HFF-Myc (cell line): ENCODE results near the gene PTPRN2.

ENCODE experiments used
- DNase-seq: peaks from one replicate; pipeline ENCODE4 v3.0.0-alpha.2; 2011; ENCODE audit warnings: low read depth; ENCODE audit errors: extremely low read depth
- H3K4me3 ChIP-seq: replicated peaks from 2 replicates; pipeline ENCODE4 v1.5.1; 2011; ENCODE audit warnings: low read depth, mild to moderate bottlenecking, control low read depth, low read length
- TF ChIP-seq, protein P1 (sequence below): IDR thresholded peaks from 2 replicates; pipeline ENCODE4 v1.5.1; 2012; ENCODE audit warnings: mild to moderate bottlenecking, low read depth, low read length, control low read depth; ENCODE audit errors: missing control alignments

Gene PTPRN2

DNA sequence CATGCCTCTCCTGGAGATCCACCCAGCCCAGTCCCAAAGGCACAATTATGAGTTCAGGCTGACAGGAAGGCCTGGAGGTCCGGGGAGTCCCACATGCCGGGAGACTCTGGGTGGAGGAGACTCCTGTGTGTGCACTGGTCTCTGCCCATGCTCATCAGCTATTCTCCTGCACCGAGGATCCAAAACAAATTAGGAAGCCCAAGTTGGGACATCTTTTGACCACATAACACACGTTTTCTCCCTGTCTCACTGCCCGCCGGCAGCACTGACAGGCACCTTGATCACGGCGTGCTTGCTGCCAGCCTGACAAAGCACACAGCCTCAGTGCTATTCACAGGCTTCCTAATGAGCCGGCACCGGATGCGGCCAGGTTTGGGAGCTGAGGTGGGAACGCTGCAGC, 412.7 kb downstream of the PTPRN2 start:
- no peak for DNase-seq
- H3K4me3 ChIP-seq, result no peak overlapping the region
- TF ChIP-seq, protein P1, sequence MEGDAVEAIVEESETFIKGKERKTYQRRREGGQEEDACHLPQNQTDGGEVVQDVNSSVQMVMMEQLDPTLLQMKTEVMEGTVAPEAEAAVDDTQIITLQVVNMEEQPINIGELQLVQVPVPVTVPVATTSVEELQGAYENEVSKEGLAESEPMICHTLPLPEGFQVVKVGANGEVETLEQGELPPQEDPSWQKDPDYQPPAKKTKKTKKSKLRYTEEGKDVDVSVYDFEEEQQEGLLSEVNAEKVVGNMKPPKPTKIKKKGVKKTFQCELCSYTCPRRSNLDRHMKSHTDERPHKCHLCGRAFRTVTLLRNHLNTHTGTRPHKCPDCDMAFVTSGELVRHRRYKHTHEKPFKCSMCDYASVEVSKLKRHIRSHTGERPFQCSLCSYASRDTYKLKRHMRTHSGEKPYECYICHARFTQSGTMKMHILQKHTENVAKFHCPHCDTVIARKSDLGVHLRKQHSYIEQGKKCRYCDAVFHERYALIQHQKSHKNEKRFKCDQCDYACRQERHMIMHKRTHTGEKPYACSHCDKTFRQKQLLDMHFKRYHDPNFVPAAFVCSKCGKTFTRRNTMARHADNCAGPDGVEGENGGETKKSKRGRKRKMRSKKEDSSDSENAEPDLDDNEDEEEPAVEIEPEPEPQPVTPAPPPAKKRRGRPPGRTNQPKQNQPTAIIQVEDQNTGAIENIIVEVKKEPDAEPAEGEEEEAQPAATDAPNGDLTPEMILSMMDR, result no peak

DNA sequence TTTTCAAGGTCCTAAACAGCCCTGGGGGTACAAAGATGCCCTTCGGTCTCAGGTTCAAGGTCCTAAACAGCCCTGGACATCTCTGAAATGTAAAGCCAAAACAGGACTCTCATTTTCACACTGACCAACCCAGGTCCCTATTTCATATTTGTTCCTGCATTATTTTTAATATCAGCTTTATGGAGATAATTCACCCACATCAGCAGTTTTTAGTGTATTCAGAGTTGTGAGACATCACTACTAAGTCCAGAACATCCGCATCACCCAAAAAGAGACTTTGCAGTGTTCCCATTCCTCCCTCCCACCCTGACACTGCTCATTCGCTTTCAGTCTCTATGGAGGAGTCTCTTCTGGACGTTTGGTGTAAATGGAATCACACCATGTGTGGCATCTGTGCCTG, 420.2 kb downstream of the PTPRN2 start:
- TF ChIP-seq, protein P1, result no peak
- no peak for DNase-seq
- no peak overlapping the region for H3K4me3 ChIP-seq

DNA sequence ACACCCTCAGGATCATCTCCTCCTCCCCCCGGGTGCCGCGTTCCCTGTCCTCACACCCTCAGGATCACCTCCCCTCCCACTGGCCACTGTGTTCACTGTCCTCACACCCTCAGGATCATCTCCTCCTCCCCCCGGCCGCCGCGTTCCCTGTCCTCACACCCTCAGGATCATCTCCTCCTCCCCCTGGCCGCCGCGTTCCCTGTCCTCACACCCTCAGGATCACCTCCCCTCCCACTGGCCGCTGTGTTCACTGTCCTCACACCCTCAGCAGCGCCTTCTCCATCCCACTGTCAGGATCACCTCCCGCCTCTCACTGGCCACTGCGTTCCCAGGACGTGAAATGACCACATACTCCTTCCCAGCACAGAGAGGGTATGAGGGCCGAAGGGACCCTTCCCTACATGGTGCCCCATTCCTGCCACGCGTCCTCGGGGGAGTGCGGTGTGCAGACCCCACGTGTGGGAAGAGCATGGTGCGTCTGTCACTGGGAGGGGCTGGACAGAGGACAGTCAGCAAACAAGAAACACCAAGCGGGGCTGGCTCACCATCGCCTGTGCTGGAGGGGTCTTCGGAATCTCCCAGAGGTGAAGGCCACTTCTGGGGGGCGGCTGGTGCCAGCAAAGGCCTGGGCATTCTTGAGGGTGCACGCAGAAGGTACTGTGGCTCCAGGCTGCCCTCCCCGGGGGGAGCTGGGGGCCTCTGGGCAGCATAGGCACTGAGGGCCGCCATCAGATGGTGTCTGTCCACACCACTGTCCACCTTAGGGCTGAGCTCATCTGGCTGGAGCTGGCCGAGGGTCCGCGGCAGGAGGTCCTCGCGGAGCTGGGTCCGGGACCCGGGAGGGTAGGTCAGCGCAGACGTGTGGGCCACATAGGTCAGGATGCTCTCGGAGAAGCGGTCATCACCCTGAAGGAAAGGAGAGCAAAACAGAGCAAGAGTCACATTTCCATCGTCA, 421.0 kb downstream of the PTPRN2 start:
- H3K4me3 ChIP-seq, result no peak overlapping the region
- no peak for DNase-seq
- TF ChIP-seq, protein P1, result no peak

DNA sequence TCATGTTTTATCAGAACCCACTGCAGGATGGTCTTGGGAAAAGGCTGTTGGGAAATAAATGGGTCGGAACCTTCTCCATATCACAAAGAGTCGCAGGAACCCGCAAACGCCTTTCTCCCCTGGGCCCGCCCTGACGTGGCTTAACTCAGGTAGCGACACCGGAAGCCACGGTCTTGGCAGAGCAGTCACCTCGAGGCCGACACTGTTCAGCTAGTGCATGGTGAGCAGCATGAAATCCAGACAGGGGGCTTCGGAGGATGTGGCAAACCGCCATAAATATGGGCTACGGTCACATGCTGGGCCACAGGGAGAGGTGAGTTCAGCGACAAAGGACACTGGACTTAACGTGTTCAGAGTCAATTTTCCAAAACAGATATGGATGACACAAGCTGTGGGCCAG, 421.9 kb downstream of the PTPRN2 start:
- no peak for DNase-seq
- TF ChIP-seq, protein P1, result no peak
- no peak overlapping the region for H3K4me3 ChIP-seq

DNA sequence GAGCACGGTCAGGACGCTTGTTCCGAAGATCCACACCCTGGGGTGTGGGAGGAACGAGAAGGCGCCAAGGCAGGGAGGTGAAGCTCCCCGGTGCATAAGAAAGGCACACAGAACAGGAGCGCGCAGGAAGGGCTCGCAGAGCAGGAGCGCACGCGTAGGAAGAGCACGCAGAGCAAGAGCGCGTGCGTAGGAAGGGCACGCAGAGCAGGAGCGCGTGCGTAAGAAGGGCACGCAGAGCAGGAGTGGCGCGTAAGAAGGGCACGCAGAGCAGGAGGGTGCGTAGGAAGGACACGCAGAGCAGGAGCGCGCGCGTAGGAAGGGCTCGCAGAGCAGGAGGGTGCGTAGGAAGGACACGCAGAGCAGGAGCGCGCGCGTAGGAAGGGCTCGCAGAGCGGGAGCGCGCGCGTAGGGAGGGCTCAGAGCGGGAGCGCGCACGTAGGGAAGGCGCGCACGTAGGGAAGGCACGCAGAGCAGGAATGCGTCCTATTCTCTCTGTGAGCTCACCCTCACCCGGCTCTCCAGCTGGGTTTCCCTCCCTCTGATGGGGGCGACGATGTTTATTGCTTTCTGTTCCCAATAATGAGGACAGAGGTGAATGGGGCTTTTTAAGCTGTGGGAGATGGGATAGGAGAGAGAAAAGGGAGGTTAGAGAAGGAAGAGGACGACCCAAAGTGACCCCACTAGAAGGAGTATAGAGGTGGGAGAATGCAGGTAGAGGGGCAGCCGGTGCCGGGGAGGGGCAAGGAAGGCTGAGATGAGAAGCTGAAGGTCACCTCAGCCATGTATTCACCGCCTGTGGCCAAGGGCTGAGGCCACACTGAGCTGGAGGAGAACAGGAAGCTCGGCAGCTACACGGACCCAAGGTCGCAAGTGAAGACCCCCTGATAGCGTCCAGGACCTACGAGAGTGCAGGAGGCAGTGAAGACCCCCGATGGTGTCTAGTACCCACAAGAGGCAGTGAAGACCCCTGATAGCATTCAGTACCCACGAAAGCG, 423.2 kb downstream of the PTPRN2 start:
- TF ChIP-seq, protein P1, result no peak
- H3K4me3 ChIP-seq, result no peak overlapping the region
- DNase-seq, result no peak

DNA sequence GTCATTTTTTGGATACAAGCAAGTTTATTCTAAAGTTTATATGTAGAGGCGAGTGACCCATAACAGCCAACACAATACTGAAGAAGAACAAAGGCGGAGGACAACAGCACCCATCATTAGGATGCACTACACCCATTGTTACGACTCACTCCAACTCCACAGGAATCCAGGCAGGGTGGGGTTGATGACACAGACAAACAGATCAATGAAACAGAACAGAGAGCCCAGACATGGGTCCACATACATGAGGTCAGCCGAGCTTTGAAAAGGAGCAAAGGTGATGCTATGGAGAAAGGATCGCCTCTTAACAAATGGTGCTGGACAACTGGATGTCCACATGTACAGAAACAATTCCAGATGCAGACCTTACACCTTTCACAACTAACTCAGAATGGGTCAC, 426.4 kb downstream of the PTPRN2 start:
- H3K4me3 ChIP-seq, result no peak overlapping the region
- no peak for DNase-seq
- TF ChIP-seq, protein P1, result no peak
